HG02588 (cell line): ENCODE data around the gene RAB3D.
"Not testable (repeated sequence)": the region's sequence is repeated elsewhere in the genome, so short reads cannot be mapped to it uniquely, and the experiment has no call there.

Experiments used
- ATAC-seq: cut with Tn5 transposase; IDR thresholded peaks from one replicate; pipeline ENCODE4 v1.9.1; 2021; ENCODE audit warnings: mild to moderate bottlenecking, moderate library complexity; ENCODE audit not compliant: unreplicated experiment

Gene RAB3D, protein sequence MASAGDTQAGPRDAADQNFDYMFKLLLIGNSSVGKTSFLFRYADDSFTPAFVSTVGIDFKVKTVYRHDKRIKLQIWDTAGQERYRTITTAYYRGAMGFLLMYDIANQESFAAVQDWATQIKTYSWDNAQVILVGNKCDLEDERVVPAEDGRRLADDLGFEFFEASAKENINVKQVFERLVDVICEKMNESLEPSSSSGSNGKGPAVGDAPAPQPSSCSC

DNA sequence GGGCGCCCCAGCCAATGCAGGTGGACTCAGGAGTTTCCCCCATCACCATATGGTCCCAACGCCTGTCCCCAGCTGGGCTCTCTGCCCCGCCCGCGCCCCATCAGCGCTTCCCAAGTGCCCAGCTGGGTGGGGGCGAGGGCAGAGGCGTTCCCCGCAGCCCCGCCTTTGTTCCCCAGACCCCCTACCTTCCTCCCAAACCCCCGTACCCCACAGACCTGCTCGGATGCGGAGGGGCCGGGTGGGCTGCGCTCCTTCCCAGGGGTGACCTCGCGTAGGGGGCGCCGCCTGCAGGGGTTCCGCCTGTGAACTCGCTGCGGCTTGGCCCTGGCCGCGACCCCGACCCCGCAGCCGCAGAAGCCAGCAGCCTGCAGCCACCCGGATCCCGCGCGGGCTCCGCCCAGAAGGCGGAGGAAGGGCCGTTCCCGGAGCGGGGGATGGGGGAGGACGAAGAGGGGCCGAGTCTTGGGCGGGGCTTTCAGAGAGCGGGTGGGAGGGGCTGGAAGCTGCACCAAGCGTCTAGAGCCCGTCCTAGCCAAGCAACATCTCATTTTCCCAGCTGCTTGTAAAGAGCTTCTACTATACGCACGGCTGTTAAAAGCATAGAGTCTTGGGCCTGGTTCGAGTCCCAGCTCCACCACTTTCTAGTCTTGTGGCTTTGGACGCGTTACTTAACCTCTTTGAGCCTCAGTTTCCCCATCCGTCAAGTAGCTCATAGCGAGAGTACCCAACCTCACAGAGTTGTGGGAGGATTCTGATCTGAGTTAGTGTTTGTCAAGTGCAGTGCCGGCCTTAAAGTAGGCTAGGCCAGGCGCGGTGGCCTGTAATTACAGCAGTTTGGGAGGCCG is at the start of gene RAB3D:
TSS of gene RAB3D (minus strand) at position 404 of the 845 bp plus-strand sequence. CDS start 2,258 bp downstream, outside the sequence.
- ATAC-seq: peak; percentile 82

DNA sequence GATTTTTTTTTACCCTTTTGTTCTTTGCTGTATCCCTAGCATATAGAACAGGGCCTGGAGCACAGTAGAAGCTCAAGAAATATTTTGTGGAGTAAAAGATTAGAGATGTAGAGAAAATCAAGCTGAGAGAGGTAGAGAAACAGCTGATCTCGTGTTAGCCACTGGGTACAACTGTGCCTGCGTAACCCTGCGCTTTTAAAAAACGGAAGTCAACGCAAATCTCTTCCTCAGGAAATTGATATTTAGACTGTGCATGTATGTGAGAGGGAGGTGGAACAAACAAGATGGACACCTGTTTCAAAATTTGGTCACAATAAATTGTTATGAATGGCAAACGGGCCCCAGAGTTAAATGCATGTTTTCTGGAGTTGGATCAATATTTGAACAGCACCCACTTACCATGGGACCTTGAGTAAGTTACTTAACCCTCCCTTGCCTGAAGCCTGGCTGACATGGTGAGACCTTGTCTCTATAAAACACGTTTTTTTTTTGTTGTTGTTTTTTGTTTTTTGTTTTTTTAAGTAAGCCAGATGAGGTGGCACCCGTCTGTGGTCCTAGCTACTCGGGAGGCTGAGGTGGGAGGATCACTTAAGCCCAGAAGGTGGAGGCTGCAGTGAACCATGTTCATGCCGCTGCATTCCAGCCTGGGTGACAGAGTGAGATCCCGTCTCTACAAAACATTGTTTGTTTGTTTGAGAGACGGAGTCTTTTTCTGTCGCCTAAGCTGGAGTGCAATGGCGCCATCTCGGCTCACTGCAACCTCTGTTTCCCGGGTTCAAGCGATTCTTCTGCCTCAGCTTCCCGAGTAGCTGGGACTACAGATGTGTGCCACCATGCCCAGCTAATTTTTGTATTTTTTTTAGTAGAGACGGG is 47.9 kb upstream of the RAB3D start:
- no peak for ATAC-seq

DNA sequence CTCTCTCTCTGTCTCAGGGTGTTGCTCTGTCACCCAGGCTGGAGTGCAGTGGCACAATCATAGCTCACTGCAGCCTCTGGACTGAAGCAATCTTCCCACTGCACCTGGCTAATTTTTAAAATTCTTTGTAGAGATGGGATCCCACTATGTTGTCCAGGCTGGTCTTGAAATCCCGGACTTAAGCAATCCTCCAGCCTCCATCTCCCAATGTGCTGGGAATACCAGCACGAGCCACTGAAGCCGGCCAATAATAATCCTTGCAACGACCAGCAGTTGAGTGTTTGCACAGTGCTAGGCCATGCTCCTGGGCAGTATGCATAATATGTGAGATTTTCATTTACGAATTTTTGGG is 45.3 kb upstream of the RAB3D start:
- no peak for ATAC-seq

DNA sequence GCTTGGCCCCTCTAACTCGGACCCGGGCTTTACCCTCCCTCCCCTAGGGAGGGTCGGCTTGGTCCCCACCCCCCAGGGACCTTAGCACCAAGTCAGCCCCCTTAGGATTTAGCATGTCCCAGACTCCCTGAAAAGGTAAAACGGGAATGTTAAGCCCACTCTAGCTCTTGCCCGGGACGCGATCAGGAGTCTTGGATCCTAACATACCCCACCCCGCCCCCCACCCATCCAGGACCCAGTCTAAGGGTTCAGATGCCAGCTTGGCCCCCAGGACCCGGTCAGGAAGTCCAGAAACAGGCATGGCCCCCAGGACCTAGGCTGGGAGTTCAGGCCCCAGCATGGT is 44.2 kb upstream of the RAB3D start:
- ATAC-seq: no peak

DNA sequence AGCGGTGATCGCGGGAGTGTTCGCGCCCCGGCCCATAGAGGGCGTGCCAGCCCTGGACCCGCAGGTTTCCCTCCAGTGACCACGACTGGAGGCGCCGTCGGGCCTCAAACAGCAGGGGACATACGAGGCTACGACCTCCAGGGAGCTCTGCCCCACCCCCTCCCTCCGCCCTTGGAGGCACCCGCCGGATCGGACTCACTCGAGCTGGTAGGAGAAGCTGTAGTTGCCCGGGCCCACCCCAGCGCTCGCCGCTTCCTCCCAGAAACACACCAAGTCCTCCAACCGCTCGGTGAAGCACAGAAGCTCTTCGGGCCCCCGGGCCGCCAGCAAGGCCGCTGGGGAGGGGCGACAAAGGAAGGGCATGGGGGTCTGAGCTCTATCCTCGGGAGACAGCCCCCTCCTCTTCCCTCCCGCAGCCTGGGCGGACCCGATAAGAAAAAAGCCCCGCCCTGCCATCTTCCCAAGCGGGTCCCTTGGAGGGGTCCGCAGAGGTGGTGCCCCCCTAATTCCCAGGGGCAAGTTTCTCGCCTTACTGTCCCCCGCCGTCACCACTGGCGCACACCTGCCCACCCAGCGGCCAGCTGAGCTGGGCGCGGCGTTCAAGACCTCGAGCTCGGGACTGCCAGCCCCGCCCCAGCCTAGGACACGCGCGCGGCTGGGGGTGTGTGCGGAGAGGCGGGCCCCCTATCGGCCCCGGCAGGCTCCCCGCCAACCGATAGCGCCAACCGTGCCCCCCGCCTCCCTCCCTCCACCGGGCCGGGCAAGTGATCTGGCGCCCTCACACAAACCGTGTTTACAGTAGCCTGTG is 43.6 kb upstream of the RAB3D start:
- ATAC-seq: no peak

DNA sequence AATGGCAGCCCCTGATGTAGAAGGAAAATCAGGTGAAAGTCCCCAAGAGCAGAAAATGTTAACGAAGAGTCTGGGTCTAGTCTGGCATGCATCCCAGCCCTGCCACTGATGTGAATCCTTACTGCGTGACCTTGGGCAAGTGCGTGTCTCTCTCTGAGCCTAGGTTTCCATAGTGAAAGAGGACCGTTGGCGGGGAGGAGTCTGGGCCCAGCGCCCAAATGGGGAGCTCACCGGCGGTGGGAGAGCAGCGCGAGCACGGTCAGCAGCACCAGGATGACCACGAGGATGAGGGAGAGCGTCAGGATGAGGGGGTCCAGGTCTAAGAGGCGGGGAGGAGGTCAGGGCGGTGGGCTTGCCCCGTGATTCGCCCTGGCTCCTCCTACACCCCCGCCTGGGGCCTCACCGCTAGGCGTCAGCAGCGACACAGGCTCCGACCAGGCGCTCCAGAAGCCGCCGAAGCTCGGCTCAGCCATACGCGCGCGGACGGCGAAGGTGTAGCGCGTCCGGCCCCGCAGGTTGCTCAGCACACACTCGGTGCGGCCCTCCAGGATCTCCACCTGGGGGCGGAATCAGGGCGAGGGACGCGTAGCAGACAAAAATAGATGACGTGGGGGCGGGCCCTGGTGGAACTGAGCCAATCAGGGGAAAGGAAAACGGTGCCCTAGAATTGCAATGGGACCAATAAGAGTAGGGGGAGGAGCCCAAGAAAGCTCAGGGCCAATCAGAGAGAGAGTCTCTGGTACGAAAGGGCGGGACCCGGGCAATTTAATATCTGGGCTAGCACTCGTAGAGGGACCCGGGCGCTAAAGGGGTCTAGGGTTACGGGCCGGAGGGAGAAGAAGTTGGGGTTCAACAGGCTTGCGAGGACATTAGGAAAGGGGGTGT is 41.4 kb upstream of the RAB3D start:
- peak; percentile 66 for ATAC-seq

DNA sequence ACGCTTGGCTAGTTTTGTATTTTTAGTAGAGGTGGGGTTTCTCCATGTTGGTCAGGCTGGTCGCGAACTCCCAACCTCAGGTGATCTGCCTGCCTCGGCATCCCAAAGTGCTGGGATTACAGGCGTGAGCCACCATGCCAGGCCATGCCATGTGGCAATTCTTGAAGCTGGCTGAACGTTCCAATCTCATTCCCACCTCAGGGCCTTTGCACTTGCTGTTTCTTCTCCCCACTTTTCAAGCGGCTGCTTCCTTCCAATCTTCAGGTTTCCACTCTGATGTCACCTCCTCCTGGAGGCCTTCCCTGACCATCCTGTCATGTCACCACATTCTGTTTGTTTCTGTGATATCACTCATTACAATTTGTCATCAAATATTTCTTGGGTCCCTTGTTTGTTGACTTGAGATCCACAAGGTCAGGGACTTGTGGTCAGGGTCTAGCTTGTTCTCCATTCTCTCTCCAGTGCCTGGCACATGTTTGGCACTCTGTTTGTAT is 40.4 kb upstream of the RAB3D start:
- no peak for ATAC-seq

DNA sequence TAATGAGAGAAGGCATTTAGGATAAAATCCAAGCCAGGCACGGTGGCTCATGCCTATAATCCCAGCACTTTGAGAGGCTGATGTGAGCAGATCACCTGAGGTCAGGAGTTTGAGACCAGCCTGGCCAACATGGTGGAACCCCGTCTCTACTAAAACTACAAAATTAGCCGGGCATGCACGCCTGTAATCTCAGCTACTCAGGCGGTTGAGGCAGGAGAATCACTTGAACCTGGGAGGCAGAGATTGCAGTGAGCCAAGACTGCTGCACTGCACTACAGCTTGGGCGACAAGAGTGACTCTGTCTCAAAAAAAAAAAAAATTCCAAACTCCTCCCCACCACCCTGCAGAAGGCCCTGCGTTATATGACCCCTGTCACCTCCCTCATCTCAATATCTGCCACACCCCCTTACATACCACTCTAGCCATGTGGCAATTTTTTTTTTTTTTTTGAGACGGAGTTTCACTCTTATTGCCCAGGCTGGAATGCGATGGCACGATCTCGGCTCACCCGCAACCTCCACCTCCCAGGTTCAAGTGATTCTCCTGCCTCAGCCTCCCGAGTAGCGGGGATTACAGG is 39.9 kb upstream of the RAB3D start:
- ATAC-seq: not testable (repeated sequence)

DNA sequence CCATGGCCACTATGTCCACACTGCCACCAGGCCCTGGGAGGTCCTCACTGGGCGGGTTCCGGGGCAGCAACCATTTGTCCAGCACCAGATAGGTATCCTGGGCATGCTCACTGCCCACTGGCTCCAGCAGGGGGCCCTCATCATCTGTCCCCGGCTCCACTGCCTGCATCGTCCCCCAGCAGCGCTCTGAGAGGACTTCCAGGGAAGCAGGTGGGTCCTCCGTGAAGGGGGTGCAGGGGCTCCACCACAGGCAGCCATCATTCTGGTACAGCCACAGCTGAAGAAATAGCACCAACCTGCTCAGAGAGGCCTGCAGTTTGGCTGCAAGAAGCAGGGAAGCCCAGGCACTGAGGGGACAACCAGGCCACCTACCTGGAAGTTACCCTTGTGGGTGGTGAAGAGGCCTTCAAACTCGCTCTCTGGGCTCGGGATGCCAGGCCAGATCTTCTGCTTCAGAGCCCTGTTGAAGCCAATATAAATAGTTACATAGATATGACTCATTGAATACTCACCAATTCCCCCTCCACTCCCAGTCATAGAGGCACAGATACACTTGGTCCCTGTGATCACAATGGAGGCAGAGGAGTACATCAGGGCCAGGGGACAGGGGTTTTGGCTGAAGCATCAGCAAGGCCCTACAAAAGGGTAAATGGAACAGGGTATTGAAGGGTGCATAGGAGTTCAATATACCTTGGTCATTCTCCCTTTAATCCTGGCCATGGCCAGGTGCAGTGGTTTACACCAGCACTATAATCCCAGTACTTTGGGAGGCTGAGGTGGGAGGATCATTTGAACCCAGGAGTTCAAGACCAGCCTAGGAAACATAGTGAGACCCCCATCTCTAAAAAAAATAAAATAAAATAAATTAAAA is 39.1 kb upstream of the RAB3D start:
- no peak for ATAC-seq

DNA sequence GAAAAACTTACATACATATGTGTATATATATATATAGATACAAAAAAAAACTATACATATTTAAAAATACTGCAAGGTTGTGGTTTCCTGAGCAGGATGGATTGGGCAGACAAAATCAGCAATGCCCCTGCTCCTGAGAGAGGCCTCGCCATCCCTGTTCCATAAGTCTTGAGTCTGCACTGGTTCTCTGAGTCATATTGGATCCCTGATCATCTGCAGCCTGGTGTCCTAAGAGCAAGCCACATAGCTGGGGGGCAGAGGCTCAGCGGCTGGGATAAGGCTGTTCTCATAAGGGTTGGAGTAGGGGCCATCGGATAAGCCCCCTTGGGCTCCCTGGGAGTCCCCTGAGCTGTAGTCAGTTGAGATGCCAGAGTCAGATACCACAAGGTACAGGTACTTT is 38.3 kb upstream of the RAB3D start:
- ATAC-seq: no peak

DNA sequence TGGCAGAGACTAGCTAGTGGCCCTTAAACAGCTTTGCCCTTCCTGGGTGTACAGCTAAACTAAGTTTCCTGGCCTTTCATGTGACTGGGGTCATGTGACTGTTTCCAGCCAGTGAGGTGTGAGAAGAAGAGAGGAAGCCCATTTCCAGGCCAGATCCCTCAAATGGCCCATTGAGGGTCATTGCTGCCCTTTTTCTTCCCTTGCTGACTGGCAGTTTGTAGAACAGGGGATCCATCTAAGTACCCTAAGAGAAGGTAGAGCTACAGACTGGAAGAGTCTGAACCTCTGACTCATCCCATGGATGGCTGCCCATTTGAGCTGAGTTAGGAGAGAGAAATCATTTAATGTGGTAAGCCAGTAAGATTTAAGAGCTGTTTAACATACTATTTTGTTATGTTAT is 37.8 kb upstream of the RAB3D start:
- ATAC-seq: no peak

DNA sequence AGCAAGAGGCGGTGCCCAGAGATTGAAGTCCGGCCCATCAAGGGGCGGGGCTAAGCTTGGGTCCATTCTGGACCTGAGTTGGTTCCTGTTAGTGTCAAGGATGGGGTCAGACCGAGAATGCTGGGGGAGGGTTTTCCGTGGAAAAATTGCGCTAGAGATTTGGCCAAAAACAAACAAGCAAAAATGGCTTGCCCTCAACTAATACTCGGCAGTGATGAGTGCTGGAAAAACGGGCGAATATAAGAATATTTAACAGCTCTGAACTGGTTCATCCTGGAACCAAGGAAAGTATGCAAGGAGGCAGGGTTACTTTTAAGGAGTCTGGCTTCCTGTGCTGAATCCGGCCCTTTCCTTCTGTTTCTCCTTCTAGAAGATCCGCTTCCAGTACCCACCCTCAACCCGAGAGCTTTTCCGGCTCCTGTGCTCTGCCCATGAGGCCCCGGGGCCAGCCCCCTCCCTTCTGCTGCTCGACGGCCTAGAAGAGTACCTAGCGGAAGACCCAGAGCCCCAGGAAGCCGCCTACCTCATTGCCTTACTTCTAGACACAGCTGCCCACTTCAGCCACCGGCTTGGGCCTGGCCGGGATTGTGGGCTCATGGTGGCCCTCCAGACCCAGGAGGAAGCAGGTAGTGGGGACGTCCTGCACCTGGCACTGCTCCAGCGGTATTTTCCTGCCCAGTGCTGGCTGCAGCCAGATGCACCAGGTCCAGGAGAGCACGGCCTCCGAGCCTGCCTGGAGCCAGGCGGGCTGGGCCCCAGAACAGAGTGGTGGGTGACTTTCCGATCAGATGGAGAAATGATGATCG is 35.9 kb upstream of the RAB3D start:
- no peak for ATAC-seq

DNA sequence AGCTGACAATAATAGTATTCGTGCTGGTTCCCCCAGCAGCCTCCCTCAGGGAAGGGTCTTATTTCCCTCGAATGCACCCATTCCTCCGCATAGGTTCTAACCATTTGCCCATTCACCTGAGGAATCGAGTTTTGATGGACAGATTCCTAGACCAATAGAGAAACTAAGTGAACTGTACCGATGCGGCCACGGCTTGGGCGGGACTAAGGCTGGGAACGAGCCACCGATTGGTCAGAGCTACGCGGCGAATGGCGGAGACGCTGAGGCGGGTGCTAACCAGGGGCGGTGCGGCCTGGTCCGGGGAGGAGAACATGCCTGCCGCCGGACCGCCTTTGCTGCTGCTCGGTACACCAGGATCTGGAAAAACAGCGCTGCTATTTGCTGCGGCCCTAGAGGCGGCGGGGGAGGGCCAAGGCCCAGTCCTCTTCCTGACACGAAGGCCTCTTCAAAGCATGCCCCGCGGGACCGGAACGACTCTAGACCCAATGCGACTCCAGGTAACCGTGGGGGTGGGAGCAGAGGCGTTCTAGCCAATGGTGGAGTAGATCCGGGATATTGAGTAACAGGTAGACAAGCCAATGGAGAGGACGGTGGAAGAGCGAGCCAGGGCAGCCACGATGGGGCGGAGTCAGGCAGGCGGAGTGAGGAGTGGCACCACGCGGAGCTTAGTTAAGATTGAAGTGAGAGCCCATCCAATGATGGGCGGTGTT is 35.1 kb upstream of the RAB3D start, which contains the start of gene SWSAP1:
TSS of gene SWSAP1 (plus strand) at position 234 of the 710 bp plus-strand sequence. CDS start at position 249, 15 bp downstream.
- peak; percentile 85 for ATAC-seq

DNA sequence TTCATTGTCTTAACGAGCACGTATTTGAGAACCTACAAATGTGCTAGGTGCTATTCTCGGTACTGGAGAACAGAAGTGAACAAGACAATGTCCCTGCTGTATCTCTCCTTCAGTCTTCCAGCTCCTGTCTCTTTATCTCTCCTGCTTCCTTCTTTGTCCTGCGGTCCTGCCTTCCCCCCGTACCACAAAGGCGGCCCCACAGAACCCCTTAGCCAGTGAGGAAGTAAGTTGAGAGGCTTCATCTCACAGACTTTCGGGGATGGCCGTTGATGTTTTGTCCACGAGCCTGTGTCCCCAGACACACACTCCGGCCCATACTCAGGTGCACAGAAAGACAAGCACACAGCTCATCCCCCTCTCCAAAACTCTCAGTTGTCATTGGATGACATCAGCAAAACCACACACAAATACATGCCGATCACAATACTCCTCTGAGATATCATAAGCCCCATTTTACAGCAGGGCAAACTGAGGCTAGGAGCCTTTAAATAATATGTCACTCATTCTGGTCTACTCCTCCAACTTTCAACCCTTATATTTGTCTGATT is 34.5 kb upstream of the RAB3D start:
- no peak for ATAC-seq

DNA sequence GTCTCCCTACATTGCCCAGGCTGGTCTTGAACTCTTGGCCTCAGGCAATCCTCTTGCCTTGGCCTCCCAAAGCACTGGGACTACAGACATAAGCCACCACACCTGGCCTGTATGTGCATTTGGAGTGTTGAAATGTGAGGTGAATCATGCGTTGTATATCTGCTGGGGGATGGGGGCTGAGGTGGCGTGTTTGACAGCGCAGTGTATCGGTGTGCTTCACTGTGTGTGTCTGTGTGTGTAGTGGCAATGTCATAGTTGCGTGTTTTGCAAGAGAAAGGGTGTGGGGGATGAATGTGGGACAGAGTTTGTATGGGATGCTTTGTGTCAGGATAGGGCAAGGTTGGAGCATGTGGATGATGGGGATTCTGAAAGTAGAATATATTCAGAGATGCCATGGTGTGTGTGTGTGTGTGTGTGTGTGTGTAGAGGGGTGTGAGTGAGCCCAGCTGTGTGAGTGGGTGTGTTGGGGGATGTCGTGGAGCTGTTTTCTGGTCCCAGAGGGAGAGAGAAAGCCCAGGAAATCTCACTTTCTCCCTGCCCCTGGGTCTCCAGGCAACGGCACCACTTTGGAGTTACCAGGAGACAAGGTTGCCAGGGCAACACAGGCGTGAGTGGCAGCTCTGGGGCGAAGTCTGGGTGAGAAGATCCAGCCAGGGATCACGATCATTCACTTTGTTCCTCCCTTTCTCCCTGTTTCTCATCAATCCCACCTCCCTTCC is 33.9 kb upstream of the RAB3D start:
- no peak for ATAC-seq

DNA sequence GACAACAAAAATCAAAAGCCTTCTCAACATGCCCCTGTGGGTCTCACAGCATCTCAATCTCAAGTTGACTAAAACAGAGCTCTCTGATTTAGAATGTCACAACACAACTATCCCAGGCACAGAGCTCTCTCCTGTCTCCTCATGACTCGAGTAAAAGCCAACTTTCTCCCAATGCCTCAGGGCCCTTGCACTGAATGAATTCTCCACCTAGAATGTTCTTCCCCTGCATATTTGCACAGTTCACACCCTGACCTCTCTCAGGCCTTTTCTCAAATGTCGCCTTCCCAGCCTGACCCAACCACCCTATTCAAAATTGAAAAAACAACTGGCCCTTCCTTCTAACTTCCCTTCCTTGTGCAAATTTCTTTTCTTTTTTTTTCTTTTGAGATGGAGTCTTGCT is 31.3 kb upstream of the RAB3D start:
- no peak for ATAC-seq
